ENCODE results near the gene TEX14.
"Not testable (repeated sequence)": the region's sequence is repeated elsewhere in the genome, so short reads cannot be mapped to it uniquely, and the experiment has no call there.

The TEX14 gene

GRCh38 chr17:58692239-58693055, 602 bp upstream of the TEX14 start, which contains the start of gene RAD51C:
RAD51C (plus strand) TSS chr17:58692602; CDS start chr17:58692644, 42 bp downstream.
- peak; percentile 77 for DNase-seq (ENCODE audit: low read depth)

DNA sequence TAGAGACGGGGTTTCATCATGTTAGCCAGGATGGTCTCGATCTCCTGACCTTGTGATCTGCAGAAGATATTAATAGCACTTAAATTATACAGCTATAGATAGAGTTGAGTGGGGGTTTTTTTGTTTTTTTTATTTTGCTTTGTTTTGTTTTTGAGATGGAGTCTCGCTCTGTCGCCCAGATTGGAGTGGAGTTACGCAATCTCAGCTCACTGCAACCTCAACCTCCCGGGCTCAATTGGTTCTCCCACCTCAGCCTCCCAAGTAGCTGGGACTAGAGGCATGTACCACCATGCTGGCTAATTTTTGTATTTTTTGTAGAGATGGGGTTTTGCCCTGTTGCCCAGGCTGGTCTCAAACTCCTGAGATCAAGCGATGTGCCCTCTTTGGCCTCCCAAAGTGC, 1.8 kb downstream of the TEX14 start:
- DNase-seq (ENCODE audit: low read depth), result not testable (repeated sequence)

DNA sequence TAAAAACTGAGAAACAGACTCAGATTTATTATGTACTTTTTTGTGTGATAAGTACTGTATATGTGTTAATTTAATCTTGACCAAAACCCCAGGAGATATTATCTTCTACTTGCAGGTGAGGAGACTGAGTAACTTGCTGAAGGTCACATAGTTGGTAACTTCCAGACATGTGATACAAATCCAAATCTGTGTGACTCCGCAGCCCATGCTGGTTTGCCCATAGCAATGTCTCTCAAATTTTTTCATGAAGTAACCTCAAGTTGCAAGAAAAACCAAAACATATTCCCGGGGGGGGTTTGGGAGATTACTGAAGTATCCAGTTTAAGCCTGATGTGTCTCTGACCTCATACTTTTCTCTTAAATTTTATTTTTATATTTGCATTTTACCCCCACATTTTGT, 3.3 kb downstream of the TEX14 start:
- DNase-seq (ENCODE audit: low read depth), result no peak

- DNase-seq (ENCODE audit: low read depth), result no peak
These were observed 4.9 kb downstream of the TEX14 start for GRCh38 chr17:58686980-58687379.

DNA sequence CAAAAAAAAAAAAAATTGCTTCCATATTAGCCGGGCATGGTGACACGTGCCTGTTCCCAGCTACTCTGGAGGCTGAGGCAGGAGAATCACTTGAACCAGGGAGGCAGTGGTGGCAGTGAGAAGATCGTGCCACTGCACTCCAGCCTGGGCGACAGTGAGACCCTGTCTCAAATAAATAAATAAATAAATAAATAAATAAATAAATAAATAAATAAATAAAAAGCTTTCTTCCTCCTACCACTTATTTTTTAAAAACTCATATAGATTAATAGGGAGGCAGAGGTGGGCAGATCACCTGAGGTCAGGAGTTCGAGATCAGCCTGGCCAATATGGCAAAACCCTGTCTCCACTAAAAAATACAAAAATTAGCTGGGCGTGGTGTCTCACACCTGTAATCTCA, 7.4 kb downstream of the TEX14 start:
- not testable (repeated sequence) for DNase-seq (ENCODE audit: low read depth)

GRCh38 chr17:58684003-58684402, 7.8 kb downstream of the TEX14 start:
- no peak for DNase-seq (ENCODE audit: low read depth)

GRCh38 chr17:58680038-58680369, 11.8 kb downstream of the TEX14 start:
- DNase-seq (ENCODE audit: low read depth), result no peak

- DNase-seq (ENCODE audit: low read depth), result no peak
These were observed 12.4 kb downstream of the TEX14 start for GRCh38 chr17:58679263-58680037.

- DNase-seq (ENCODE audit: low read depth), result not testable (repeated sequence)
These were observed 13.6 kb downstream of the TEX14 start for GRCh38 chr17:58678287-58678686.

GRCh38 chr17:58677194-58677880, 14.5 kb downstream of the TEX14 start:
- peak; percentile 14 for DNase-seq (ENCODE audit: low read depth)

- no peak for DNase-seq (ENCODE audit: low read depth)
These were observed 19.9 kb downstream of the TEX14 start for GRCh38 chr17:58671969-58672368.

DNA sequence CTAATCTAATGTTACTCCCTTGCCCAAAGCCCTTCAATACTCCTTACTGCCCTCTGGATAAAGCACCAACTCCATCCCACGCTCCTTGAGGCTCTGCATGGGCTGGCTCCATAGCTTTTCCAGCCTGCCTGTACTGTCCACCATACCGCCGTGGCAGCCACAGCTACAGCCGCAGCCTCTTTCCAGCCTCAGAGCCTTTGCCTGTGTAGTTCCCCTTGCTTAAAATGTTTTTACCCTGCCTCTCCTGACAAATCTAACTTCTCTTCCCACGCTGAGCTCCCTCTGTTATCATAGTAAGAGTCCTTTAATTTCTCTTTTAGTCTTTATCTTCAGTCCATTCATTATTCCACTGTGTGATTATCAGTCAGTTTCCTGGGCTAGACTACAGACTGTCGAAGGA, 22.0 kb downstream of the TEX14 start:
- no peak for DNase-seq (ENCODE audit: low read depth)

GRCh38 chr17:58668598-58668935, 23.3 kb downstream of the TEX14 start:
- no peak for DNase-seq (ENCODE audit: low read depth)

- no peak for DNase-seq (ENCODE audit: low read depth)
These were observed 23.8 kb downstream of the TEX14 start for GRCh38 chr17:58667934-58668597.

- DNase-seq (ENCODE audit: low read depth), result peak; percentile 36
These were observed 25.0 kb downstream of the TEX14 start for GRCh38 chr17:58666858-58667267.

DNA sequence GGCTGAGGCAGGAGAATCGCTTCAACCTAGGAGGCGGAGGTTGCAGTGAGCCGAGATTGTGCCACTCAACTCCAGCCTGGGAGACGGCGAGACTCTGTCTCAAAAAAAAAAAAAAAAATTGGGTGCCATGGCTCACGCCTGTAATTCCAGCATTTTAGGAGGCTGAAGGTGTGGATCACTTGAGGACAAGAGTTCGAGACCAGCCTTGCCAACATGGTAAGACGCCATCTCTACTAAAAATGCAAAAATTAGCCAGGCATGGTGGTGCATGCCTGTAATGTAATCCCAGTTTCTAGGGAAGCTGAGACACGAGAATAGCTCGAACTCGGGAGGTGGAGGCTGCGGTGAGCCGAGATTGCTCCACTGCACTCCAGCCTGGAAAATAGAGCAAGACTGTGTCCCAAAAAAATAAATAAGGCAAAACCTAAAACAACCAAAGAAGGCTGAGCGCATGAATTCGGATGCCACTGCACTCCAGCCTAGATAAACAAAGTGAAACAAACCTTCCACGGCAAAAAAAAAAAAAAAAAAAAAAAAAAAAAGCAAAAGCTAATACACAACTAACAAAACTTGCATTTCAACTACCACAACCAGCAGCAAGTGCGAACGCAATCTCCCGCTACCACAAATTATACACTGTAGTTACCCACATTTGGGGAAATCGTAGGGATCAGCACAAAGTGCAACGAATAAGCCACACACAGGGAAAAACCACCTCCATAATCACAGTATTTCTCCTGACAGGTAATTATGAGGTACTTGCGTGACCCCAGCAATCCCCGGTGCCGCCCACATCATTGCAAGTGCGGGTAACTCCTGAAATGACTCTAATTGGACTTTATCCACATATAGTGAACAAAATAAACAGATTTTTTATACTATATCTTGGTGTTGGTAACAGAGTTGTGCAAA, 25.6 kb downstream of the TEX14 start:
- DNase-seq (ENCODE audit: low read depth), result no peak

- no peak for DNase-seq (ENCODE audit: low read depth)
These were observed 27.5 kb downstream of the TEX14 start for GRCh38 chr17:58664302-58664701.

GRCh38 chr17:58661499-58661898, 30.3 kb downstream of the TEX14 start:
- DNase-seq (ENCODE audit: low read depth), result no peak

GRCh38 chr17:58660621-58661020, 31.2 kb downstream of the TEX14 start:
- DNase-seq (ENCODE audit: low read depth), result no peak

DNA sequence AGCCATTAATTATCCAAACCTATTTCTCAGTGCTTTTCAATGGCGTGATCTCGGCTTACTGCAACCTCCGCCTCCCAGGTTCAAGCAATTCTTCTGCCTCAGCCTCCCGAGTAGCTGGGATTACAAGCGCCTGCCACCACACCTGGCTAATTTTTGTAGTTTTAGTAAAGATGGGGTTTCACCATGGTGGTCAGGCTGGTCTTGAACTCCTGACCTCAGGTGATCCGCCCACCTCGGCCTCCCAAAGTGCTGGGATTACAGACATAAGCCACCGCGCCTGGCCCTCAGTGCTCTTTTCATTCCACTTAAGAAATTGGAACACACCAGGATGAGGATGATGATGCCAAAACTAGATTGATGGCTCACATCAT, 32.1 kb downstream of the TEX14 start:
- DNase-seq (ENCODE audit: low read depth), result not testable (repeated sequence)

Data from fibroblast of gingiva (primary cell).